Neural cell (in vitro differentiated cells): Measurements from ENCODE around the gene TRAPPC3. TPM values are rescaled to one million over a fixed set of nuclear protein-coding genes. Genes with fewer than 3 reads are reported as not detected.

Experiments used
- H2AFZ ChIP-seq: fragments of 200-600, 300-800 bp; sonication (generic), shearing (Covaris generic); 2 replicates; pipeline ENCODE4 v1.6.0; 2014; ENCODE audit warnings: low read depth, mild to moderate bottlenecking, antibody characterized with exemption, low read length, moderate library complexity
- H3F3A ChIP-seq: fragments of 200-600 bp; shearing (Covaris generic); 2 replicates; pipeline ENCODE4 v1.6.1; 2016; ENCODE audit warnings: mild to moderate bottlenecking, moderate library complexity, mixed read lengths, antibody characterized with exemption, low read length; ENCODE audit not compliant: insufficient read depth, poor library complexity, severe bottlenecking
- H3K27ac ChIP-seq: fragments of 200-600, 300-800 bp; sonication (generic), shearing (Covaris generic); 2 replicates; pipeline ENCODE4 v1.5.1; 2014; ENCODE audit warnings: mild to moderate bottlenecking, low read length, moderate library complexity
- H3K27me3 ChIP-seq: fragments of 300-800, 200-600 bp; sonication (generic), shearing (Covaris generic); 2 replicates; pipeline ENCODE4 v1.6.0; 2014; ENCODE audit warnings: mild to moderate bottlenecking, low read depth, low read length, moderate library complexity; ENCODE audit not compliant: insufficient read depth
- H3K36me3 ChIP-seq: fragments of 300-800, 200-600 bp; sonication (generic), shearing (Covaris generic); 2 replicates; pipeline ENCODE4 v1.5.1; 2014; ENCODE audit warnings: mild to moderate bottlenecking, antibody characterized with exemption, low read length, moderate library complexity; ENCODE audit not compliant: insufficient read depth
- H3K4me2 ChIP-seq: fragments of 300-800, 200-600 bp; sonication (generic), shearing (Covaris generic); 2 replicates; pipeline ENCODE4 v1.6.0; 2014; ENCODE audit warnings: mild to moderate bottlenecking, low read length
- H3K4me3 ChIP-seq: fragments of 300-800, 200-600 bp; sonication (generic), shearing (Covaris generic); 2 replicates; pipeline ENCODE4 v1.5.1; 2014; ENCODE audit warnings: mild to moderate bottlenecking, low read length, moderate library complexity
- H3K79me2 ChIP-seq: fragments of 200-600 bp; shearing (Covaris generic); replicated peaks from 2 replicates; pipeline ENCODE4 v1.6.0; 2014; ENCODE audit warnings: mild to moderate bottlenecking, low read length, moderate library complexity; ENCODE audit not compliant: insufficient read depth
- H3K9ac ChIP-seq: fragments of 300-800, 200-600 bp; sonication (generic), shearing (Covaris generic); 2 replicates; pipeline ENCODE4 v1.6.1; 2016; ENCODE audit warnings: mild to moderate bottlenecking, low read length, mixed read lengths
- H3K9me2 ChIP-seq: fragments of 200-600 bp; shearing (Covaris generic); 2 replicates; pipeline ENCODE4 v1.6.1; 2016; ENCODE audit warnings: mild to moderate bottlenecking, low read length, mixed read lengths; ENCODE audit not compliant: insufficient read depth
- H3K9me3 ChIP-seq: fragments of 200-600, 300-800 bp; sonication (generic), shearing (Covaris generic); 2 replicates; pipeline ENCODE4 v1.6.1; 2016; ENCODE audit warnings: mild to moderate bottlenecking, mixed run types, low read length, moderate library complexity, mixed read lengths
- H4K20me1 ChIP-seq: fragments of 200-600 bp; shearing (Covaris generic); 2 replicates; pipeline ENCODE4 v1.6.1; 2016; ENCODE audit warnings: mild to moderate bottlenecking, mixed run types; ENCODE audit not compliant: insufficient read depth
- CTCF ChIP-seq: fragments of 450-650 bp; IDR thresholded peaks from 2 replicates; pipeline ENCODE4 v1.5.1; 2014; ENCODE audit warnings: antibody characterized with exemption, mild to moderate bottlenecking, moderate library complexity; ENCODE audit not compliant: poor library complexity, severe bottlenecking
- EP300 ChIP-seq: fragments of 450-650 bp; conservative IDR thresholded peaks from 2 replicates; pipeline ENCODE4 v1.6.1; 2014; ENCODE audit warnings: antibody characterized with exemption, mild to moderate bottlenecking, moderate library complexity; ENCODE audit not compliant: poor library complexity, severe bottlenecking
- EZH2 ChIP-seq: fragments of 200-600, 300-800 bp; shearing (Covaris generic), sonication (generic); IDR thresholded peaks from 2 replicates; pipeline ENCODE4 v1.6.1; 2014; ENCODE audit warnings: antibody characterized with exemption, low read length, borderline replicate concordance, mild to moderate bottlenecking; ENCODE audit not compliant: insufficient read depth, poor library complexity, severe bottlenecking
- MXI1 ChIP-seq: fragments of 450-650 bp; conservative IDR thresholded peaks from 2 replicates; pipeline ENCODE4 v1.6.1; 2014; ENCODE audit warnings: antibody characterized with exemption, mild to moderate bottlenecking; ENCODE audit not compliant: poor library complexity, severe bottlenecking
- POLR2AphosphoS5 ChIP-seq: IDR thresholded peaks from 2 replicates; pipeline ENCODE4 v1.6.1; 2012
- RAD21 ChIP-seq: fragments of 450-650 bp; conservative IDR thresholded peaks from 2 replicates; pipeline ENCODE4 v1.6.1; 2014; ENCODE audit warnings: antibody characterized with exemption, mild to moderate bottlenecking, moderate library complexity
- REST ChIP-seq: IDR thresholded peaks from 2 replicates; pipeline ENCODE4 v1.6.1; 2012; ENCODE audit warnings: borderline replicate concordance
- SMC3 ChIP-seq: fragments of 450-650 bp; conservative IDR thresholded peaks from 2 replicates; pipeline ENCODE4 v1.6.1; 2014; ENCODE audit warnings: antibody characterized with exemption, mild to moderate bottlenecking, moderate library complexity; ENCODE audit not compliant: poor library complexity
- TAF1 ChIP-seq: IDR thresholded peaks from 2 replicates; pipeline ENCODE4 v1.6.1; 2012; ENCODE audit warnings: low read depth
- polyA plus RNA-seq: library from polyadenylated mRNA; depleted of rRNA; stranded (reverse); fragments of >200 nt; gene quantifications from 2 replicates; pipeline ENCODE4 v1.2.3, GENCODE V29; 2014

TRAPPC3 gene
- polyA plus RNA-seq, 1 donor from 2014 or later: 278 TPM

- H3K27ac ChIP-seq: no peak overlapping the region
- H3K9ac ChIP-seq: no peak overlapping the region
- no peaks in the 10 kb centered on the region for H3F3A ChIP-seq
- H3K4me3 ChIP-seq: no peak overlapping the region
- no peak overlapping the region for H3K4me2 ChIP-seq
- no peaks in the 10 kb centered on the region for H4K20me1 ChIP-seq
- H3K79me2 ChIP-seq: peaks cover 6% of the 10 kb centered on the region
- H3K9me3 ChIP-seq: no peaks in the 10 kb centered on the region
- H3K9me2 ChIP-seq: no peaks in the 10 kb centered on the region
- no peaks in the 10 kb centered on the region for H3K36me3 ChIP-seq
- TF ChIP-seq CTCF (no peak), EZH2 (no peak), RAD21 (no peak), REST (no peak), EP300 (no peak), SMC3 (no peak), MXI1 (no peak)
- no peak overlapping the region for H2AFZ ChIP-seq
- no peaks in the 10 kb centered on the region for H3K27me3 ChIP-seq
These were observed 5.9 kb downstream of the TRAPPC3 start for GRCh38 chr1:36143424-36143823.

GRCh38 chr1:36142121-36142520, 7.2 kb downstream of the TRAPPC3 start:
- H2AFZ ChIP-seq: no peak overlapping the region
- H3K9me2 ChIP-seq: no peaks in the 10 kb centered on the region
- no peaks in the 10 kb centered on the region for H3K9me3 ChIP-seq
- H3F3A ChIP-seq: no peaks in the 10 kb centered on the region
- peaks cover 5% of the 10 kb centered on the region for H3K36me3 ChIP-seq
- H4K20me1 ChIP-seq: no peaks in the 10 kb centered on the region
- H3K79me2 ChIP-seq: no peaks in the 10 kb centered on the region
- no peak overlapping the region for H3K9ac ChIP-seq
- H3K4me3 ChIP-seq: no peak overlapping the region
- TF ChIP-seq EP300 (no peak), MXI1 (no peak), SMC3 (no peak), EZH2 (no peak), POLR2AphosphoS5 (no peak), TAF1 (no peak), CTCF (no peak), REST (no peak), RAD21 (no peak)
- no peak overlapping the region for H3K4me2 ChIP-seq
- no peaks in the 10 kb centered on the region for H3K27me3 ChIP-seq
- H3K27ac ChIP-seq: no peak overlapping the region
